Measurements from ENCODE around the gene BGN.

The BGN gene

GRCh38 chrX:153526042-153526441 lies 31.3 kb downstream of the BGN start:
- DNase-seq (ENCODE audit: insufficient read length, low spot score) (no peak), FAIRE-seq (no peak)
- TF ChIP-seq POLR2AphosphoS5 (IDR thresholded peaks at IDR 0.05; ENCODE audit: low read depth, low read length) (no peak), TAF1 (IDR thresholded peaks at IDR 0.05; ENCODE audit: low read depth, low read length) (no peak), PAX5 (IDR thresholded peaks at IDR 0.05; ENCODE audit: insufficient read depth, low read length, severe bottlenecking) (no peak), POU2F2 (IDR thresholded peaks at IDR 0.05; ENCODE audit: low read depth, low read length) (no peak), SPI1 (IDR thresholded peaks at IDR 0.05; ENCODE audit: low read depth, low read length) (no peak), POLR2A (IDR thresholded peaks at IDR 0.05; ENCODE audit: low read depth, low read length) (no peak)

- DNase-seq (ENCODE audit: insufficient read length, low spot score) (no peak), FAIRE-seq (no peak)
- no peak for TF ChIP-seq TAF1 (IDR thresholded peaks at IDR 0.05; ENCODE audit: low read depth, low read length)
- no peak for TF ChIP-seq PAX5 (IDR thresholded peaks at IDR 0.05; ENCODE audit: insufficient read depth, low read length, severe bottlenecking)
- no peak for TF ChIP-seq POLR2A (IDR thresholded peaks at IDR 0.05; ENCODE audit: low read depth, low read length)
- TF ChIP-seq POLR2AphosphoS5 (IDR thresholded peaks at IDR 0.05; ENCODE audit: low read depth, low read length): no peak
- TF ChIP-seq SPI1 (IDR thresholded peaks at IDR 0.05; ENCODE audit: low read depth, low read length): no peak
- no peak for TF ChIP-seq POU2F2 (IDR thresholded peaks at IDR 0.05; ENCODE audit: low read depth, low read length)
Measured at GRCh38 chrX:153526801-153527200, 32.0 kb downstream of the BGN start.

GRCh38 chrX:153527208-153527607 lies 32.4 kb downstream of the BGN start:
- FAIRE-seq: no peak
- DNase-seq (ENCODE audit: insufficient read length, low spot score): no peak
- TF ChIP-seq POLR2A (IDR thresholded peaks at IDR 0.05; ENCODE audit: low read depth, low read length): no peak
- no peak for TF ChIP-seq PAX5 (IDR thresholded peaks at IDR 0.05; ENCODE audit: insufficient read depth, low read length, severe bottlenecking)
- no peak for TF ChIP-seq POLR2AphosphoS5 (IDR thresholded peaks at IDR 0.05; ENCODE audit: low read depth, low read length)
- TF ChIP-seq SPI1 (IDR thresholded peaks at IDR 0.05; ENCODE audit: low read depth, low read length): no peak
- no peak for TF ChIP-seq POU2F2 (IDR thresholded peaks at IDR 0.05; ENCODE audit: low read depth, low read length)
- no peak for TF ChIP-seq TAF1 (IDR thresholded peaks at IDR 0.05; ENCODE audit: low read depth, low read length)

GRCh38 chrX:153530411-153531129 lies 35.8 kb downstream of the BGN start:
- DNase-seq (ENCODE audit: insufficient read length, low spot score) (no peak), FAIRE-seq (no peak)
- TF ChIP-seq POLR2A (IDR thresholded peaks at IDR 0.05; ENCODE audit: low read depth, low read length): no peak

GRCh38 chrX:153533091-153533490 lies 38.3 kb downstream of the BGN start:
- TF ChIP-seq POU2F2 (IDR thresholded peaks at IDR 0.05; ENCODE audit: low read depth, low read length): no peak
- TF ChIP-seq POLR2AphosphoS5 (IDR thresholded peaks at IDR 0.05; ENCODE audit: low read depth, low read length): no peak
- TF ChIP-seq PAX5 (IDR thresholded peaks at IDR 0.05; ENCODE audit: insufficient read depth, low read length, severe bottlenecking): no peak
- no peak for TF ChIP-seq POLR2A (IDR thresholded peaks at IDR 0.05; ENCODE audit: low read depth, low read length)
- TF ChIP-seq TAF1 (IDR thresholded peaks at IDR 0.05; ENCODE audit: low read depth, low read length): no peak
- TF ChIP-seq SPI1 (IDR thresholded peaks at IDR 0.05; ENCODE audit: low read depth, low read length): no peak
- DNase-seq (ENCODE audit: insufficient read length, low spot score) (no peak), FAIRE-seq (no peak)

- no peak for FAIRE-seq
- no peak for TF ChIP-seq SPI1 (IDR thresholded peaks at IDR 0.05; ENCODE audit: low read depth, low read length)
- TF ChIP-seq POU2F2 (IDR thresholded peaks at IDR 0.05; ENCODE audit: low read depth, low read length): no peak
- no peak for TF ChIP-seq POLR2AphosphoS5 (IDR thresholded peaks at IDR 0.05; ENCODE audit: low read depth, low read length)
- no peak for TF ChIP-seq POLR2A (IDR thresholded peaks at IDR 0.05; ENCODE audit: low read depth, low read length)
- no peak for TF ChIP-seq TAF1 (IDR thresholded peaks at IDR 0.05; ENCODE audit: low read depth, low read length)
- no peak for TF ChIP-seq PAX5 (IDR thresholded peaks at IDR 0.05; ENCODE audit: insufficient read depth, low read length, severe bottlenecking)
Measured at GRCh38 chrX:153537080-153537479, 42.3 kb downstream of the BGN start.

GRCh38 chrX:153537526-153538295 lies 42.9 kb downstream of the BGN start:
- FAIRE-seq (no peak), DNase-seq (ENCODE audit: insufficient read length, low spot score) (no peak)
- TF ChIP-seq PAX5 (IDR thresholded peaks at IDR 0.05; ENCODE audit: insufficient read depth, low read length, severe bottlenecking) (no peak), SPI1 (IDR thresholded peaks at IDR 0.05; ENCODE audit: low read depth, low read length) (no peak), POU2F2 (IDR thresholded peaks at IDR 0.05; ENCODE audit: low read depth, low read length) (no peak), POLR2AphosphoS5 (IDR thresholded peaks at IDR 0.05; ENCODE audit: low read depth, low read length) (no peak), TAF1 (IDR thresholded peaks at IDR 0.05; ENCODE audit: low read depth, low read length) (no peak), POLR2A (IDR thresholded peaks at IDR 0.05; ENCODE audit: low read depth, low read length) (no peak)

More at GRCh38 chrX:153537080-153537479, 42.3 kb downstream of the BGN start:
- no peak for DNase-seq (ENCODE audit: insufficient read length, low spot score)

GRCh38 chrX:153538424-153538823 lies 43.6 kb downstream of the BGN start:
- FAIRE-seq: no peak
- TF ChIP-seq TAF1 (IDR thresholded peaks at IDR 0.05; ENCODE audit: low read depth, low read length) (no peak), POU2F2 (IDR thresholded peaks at IDR 0.05; ENCODE audit: low read depth, low read length) (no peak)
- DNase-seq (ENCODE audit: insufficient read length, low spot score): no peak

- FAIRE-seq (peak; percentile 96), DNase-seq (ENCODE audit: insufficient read length, low spot score) (peak; percentile 77)
- no peak for TF ChIP-seq SPI1 (IDR thresholded peaks at IDR 0.05; ENCODE audit: low read depth, low read length)
- TF ChIP-seq POLR2A (IDR thresholded peaks at IDR 0.05; ENCODE audit: low read depth, low read length): no peak
- TF ChIP-seq POU2F2 (IDR thresholded peaks at IDR 0.05; ENCODE audit: low read depth, low read length): no peak
- TF ChIP-seq PAX5 (IDR thresholded peaks at IDR 0.05; ENCODE audit: insufficient read depth, low read length, severe bottlenecking): no peak
Measured at GRCh38 chrX:153539171-153539978, 44.6 kb downstream of the BGN start.

All from GM12891 (cell line).